Stimulated activated CD4-positive, alpha-beta T cell treated with anti-CD3 and anti-CD28 coated beads, Interleukin-4, amount 100 ng/mL, for 4 hours (primary cell): ENCODE data around the gene GLIS2.
A peak's percentile ranks its signal among the peaks of the same experiment; 100 is the strongest.
"Not testable (repeated sequence)": the region's sequence is repeated elsewhere in the genome, so short reads cannot be mapped to it uniquely, and the experiment has no call there.

Source experiments
- DNase-seq, 2 experiments: peaks; one replicate each; pipeline ENCODE4 v3.0.0-alpha.2; 2020

The GLIS2 gene

DNA sequence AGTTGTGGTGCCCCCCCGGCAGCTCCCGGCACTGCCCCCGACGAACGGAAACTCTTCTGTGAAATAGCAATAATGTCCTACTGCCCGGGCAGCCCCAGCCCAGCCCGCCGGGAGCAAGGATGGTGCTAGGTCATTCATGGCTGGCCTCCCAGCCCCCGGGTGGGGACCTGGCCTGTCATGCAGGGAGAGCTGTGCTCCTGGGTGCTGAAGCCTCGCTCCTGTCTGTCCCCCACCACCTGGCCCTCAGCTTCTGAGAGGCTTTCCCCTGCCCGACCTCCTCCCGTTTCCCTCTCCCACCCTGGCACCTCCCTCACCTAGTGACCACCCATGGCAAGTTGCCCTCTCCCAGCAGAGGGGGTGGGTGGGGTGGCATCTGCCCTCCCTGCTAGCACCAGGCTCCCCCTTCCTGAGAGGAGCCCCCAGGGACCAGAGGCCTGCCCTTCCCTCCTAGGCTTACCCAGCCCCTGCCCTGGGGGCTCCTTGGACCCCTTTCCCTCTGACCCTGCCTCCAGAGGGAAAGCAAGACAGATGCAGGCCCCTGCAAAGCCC is 21.7 kb downstream of the GLIS2 start:
- no peak for DNase-seq

DNA sequence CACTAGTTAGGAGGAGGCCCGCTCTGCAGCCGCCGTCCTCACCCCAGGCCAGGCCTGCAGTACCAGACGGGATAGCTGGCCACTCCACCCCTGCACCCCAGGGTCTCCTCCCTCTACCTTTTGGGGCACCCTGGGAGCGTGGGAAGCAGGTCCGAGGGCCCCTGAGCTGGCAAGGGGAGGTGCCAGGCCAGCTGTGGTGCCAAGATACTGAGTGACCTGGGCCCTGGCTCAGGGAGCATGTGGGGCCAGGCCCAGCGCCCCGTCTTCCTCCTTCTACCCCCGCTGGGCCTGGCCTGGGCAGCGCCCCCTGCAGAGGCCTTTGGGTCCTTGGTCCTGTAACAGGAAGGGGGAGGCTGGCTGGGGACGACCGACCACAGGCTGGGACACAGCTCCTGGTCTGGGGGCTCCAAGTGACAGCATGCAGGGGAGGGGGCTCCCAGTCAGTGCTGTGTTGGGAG is 22.3 kb downstream of the GLIS2 start:
- no peak for DNase-seq

DNA sequence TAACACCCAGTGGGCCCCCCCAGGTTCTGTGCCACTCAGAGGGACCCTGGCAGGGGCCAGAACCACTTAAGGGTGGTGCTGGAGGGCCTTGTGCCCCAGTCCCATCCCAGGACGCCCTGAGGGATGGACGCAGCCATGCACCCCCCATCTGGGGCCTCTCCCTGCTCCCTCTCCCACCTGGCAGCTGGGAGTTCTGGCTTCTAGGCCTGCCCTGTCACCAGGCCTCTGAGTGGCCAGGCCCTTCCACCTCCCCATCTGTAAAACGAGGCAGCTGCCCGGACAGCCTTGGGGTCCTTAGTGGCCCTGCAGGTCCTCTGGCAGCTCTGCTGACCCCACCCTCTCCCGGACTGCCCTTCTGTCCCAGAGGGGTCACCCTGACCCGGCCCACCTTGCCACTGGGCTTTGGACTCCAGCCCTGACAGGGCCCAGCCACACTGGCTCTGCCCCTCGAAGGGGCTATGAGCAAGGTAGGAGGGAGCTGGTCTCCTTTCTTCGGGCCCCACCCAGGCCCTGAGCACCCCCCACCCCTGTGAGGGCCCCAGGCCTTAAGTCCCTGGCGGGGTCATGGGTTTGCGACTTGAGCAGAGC is 22.9 kb downstream of the GLIS2 start:
- no peak for DNase-seq

DNA sequence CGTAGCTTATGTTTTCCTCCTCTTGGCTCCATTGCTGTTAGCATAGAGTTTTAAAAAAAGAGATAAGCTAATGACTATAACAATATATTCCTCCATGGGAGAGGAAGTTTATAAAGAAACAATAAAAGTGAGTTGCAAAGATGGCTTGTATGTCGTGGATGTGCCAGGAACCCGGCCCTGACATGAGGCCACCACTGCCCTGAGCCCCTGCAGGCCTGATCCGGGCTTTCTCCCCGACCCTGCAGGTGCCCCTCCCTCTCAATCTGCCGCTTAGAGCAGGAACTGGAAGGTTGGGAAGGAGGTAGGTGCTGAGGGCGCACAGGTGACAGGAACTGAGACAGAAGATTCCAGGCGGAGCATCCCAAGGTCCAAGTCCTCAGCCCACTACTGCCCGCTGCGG is 23.6 kb downstream of the GLIS2 start:
- no peak for DNase-seq

DNA sequence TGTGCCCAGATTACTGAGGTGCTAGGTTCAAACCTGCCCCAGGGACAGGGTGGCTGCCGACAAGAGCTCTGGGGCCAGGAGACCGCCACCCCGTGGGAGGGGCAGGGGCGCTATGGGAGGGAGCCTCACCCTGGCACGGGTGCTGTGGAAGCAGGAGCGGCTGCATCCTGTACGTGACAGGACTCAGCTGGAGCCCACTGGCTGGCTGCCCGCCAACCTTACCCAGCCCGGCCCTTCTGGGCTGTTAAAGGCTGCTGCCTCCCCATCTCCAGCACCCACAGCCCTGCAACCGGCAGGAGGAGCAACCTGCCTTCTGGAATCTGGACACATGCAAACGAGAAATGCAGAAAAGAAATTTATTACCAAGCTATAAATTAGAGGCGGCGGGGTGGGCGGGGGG is 24.0 kb downstream of the GLIS2 start:
- DNase-seq: no peak

DNA sequence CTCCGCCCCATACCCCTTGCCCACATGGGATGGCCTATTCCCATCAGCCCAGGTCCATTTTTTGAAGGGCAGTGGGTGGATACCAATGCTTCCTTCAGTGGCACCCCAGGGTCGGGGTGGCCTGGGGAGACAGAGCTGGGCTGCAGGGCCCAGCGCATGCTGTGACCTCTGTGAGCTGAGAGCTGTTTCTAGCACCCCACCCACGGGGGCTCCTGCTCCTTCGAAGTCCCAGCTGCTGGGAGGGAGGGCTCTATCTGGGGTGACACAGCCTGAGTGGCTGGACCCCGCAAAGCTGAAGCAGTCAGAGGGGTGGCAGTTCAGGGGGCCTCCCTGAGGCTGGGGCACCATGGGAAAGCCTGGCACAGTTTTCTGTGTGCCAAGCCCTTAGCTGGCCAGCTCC is 24.6 kb downstream of the GLIS2 start:
- no peak for DNase-seq

DNA sequence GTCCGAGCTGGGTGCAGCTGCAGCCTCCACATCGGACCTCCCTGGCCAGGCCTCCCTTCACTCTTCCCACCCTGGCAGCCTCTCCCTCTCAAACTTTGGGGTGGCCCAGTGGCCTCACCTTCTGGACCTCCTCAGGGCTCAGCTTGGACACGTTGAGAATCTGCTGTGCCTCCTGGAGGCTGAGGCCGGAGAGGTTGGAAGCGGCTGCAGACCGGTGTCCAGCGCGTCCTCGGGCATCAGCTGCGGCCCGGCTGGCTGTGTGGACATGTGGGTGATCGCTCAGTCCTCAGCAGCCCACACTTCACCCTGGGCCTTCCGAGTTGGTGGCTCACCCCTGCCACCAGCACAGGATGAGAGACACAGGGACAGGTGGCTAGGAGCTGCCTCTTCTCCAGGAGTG is 25.4 kb downstream of the GLIS2 start:
- DNase-seq: no peak

DNA sequence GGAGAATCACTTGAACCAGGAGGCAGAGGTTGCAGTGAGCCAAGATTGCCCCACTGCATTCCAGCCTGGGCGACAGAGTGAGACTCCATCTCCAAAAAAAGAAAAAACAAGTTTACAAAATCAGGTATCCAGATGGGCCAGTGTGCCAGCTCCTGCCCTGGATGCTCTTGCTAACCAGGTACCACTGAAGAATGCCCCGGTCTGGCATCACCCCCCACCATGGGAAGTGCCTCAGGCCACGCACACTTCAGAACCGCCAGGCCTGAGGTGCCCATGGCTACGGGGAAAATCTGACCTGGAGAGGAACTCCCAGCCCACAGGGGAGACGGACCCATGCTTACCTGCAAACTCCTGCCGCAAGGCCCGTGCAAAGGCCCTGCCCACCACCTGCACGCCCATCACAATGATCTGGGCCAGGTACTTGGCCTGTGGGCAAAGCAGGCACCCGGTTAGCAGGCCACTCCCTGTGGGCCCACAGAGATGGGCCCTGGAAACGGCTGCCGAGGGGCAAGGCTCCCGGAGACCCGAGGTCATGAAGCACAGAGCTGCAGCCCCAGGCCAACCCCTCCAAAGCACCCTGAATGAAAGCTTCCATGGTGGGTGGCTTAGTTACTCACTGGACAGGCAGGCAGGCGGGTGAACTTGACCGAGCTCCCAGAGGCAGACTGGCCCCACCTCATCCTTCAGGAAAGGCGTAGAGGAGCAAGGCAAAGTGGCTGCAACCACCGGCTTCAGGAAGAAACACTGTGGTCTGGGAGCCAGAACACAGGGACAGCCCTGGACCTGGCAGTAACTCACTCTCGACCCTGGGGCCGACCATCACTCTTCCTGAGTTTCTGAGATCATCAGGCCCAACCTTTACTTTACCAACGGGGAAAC is 27.2 kb downstream of the GLIS2 start:
- DNase-seq: no peak

DNA sequence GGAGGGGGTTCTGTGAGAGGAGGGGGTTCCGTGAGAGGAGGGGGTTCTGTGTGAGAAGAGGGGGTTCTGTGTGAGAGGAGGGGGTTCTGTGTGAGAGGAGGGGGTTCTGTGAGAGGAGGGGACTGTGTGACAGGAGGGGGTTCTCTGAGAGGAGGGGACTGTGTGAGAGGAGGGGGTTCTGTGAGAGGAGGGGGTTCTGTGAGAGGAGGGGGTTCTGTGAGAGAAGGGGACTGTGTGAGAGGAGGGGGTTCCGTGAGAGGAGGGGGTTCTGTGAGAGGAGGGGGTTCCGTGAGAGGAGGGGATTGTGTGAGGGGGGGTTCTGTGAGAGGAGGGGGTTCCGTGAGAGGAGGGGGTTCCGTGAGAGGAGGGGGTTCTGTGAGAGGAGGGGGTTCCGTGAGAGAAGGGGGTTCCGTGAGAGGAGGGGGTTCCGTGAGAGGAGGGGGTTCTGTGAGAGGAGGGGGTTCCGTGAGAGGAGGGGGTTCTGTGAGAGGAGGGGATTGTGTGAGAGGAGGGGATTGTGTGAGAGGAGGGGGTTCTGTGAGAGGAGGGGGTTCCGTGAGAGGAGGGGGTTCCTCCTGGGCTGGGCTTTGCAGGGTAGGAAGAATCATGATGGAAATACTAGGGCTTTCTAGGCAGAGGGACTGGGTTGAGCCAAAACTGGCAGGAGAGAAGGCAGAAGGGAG is 28.6 kb downstream of the GLIS2 start:
- not testable (repeated sequence) for DNase-seq

DNA sequence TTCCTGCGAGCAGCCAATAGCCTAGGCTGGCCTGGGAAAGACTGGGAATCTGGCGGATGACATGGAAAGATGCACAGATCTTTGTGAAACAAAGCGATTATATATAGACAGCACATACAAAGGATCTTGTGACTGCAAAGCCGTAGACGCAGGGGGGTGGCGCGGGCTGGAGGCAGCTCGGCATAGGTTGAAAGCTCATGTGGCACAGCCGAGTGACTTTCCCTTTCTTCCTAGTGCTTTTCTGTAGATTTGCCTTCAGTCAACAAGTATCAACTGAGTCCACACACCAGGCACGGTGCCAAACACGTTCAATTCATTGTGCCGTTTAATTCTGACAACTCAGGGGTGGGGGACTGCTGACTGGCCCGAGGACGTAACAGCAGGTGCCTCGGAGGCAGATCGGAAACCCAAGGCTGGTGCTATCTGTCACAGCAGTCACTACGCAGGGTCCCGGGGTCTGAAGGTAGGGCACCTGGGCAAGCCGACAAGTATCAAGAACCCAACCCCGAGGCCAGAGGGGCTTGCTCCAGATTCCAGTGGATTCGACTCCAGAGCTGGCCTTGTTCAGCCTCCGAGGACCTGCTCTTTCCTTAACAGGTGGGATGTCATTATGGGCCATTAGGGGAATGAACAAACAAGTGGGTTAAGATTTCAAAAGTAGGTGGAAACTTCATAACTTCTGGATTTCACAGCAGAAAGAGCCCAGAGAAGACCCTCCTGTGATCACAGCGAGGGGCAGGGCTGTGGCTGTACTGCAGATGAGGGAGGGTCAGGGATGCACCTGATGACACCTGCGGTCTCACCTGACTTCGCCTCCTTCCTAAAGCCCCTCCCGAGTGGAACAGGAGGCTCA is 29.3 kb downstream of the GLIS2 start:
- DNase-seq: no peak

DNA sequence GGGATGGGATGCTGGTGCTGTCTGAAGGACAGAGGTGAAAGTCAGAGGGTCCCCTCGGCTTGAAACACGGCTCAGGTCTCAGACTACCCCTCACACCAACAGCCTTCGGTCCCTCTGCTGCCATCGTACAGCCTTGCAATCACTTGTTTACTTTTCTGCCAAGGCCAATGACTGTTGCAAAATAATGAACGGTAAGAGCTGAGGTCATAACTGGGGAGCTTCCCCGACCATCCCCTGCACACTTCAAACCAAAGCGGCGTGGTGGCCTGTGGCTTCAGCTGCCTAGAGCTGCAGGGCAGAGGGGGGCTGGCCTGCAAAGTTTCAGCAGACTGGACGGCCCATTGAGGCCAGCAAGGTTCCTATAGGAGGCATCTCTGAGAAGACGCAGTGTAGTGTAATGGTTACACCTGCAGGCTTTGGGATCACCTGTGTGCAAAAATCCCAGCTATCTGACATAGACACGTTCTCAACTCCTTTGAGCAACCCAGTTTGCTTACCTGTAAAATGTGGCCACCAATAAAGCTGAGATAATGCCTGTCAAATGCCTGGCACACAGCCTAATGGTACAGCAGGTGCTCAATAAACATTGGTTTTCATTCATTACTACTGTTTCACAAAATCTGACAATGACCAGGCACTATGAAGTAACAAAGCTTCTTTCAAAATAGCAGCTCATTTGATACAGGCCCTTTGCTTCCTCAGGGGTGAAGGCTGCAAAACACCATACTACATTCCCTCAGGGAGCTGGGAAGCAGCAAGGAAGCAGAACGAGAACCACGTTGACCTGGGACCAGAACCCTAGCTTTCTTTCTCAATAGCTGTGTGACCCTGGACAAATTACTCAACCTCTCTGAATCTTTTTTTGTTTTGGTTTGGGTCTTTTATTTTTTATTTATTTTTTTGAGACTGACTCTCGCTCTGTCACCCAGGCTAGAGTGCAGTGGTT is 30.2 kb downstream of the GLIS2 start:
- no peak for DNase-seq

DNA sequence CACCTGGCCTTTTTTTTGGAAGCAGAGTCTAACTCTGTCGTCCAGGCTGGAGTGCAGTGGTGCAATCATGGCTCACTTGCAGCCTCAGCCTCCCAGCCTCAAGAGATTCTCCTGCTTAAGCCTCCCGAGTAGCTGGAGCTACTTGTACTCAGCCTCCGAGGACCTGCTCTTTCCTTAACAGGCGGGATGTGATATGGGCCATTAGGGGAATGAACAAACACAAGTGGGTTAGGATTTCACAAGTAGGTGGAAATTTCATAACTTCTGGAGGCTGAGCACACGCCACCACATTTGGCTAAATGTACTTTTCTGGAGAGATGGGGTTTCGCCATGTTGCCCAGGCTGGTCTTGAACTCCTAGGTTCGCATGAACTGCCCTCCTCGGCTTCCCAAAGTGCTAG is 31.1 kb downstream of the GLIS2 start:
- DNase-seq: no peak

DNA sequence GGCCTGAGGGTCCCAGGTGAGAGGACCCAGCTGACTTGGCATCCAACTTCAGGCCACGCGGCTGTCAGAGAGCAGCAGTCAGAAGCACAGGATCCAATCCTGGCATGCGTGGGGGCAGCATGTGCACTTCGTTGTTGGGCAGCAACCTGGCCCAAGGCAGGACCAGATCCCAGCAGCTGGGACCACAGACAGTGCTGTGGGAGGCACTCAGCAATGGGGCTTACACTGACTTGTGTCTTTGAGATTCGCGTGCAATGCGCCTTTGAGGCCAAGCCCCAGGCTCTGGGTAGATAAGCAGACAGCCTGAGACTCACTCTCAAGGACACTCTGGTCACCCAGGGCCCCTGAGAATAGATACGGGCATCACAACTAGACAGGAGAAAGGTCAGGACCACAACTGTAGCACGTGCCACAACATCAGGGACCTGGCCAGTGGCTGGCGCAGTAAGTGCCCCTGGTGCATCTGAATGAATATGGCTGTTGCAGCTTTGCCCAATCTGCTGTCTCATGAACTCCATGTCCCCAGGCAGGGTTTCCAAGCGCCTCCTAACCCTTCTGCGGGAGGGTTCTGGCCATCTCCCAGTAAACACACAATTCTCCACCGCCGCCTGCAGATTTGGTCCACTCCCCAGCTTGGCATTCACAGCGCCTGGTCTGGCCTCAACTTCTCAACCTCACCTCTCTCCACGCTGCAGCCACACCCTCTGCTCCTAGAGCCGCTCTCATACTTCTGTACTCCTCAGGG is 32.1 kb downstream of the GLIS2 start:
- no peak for DNase-seq

DNA sequence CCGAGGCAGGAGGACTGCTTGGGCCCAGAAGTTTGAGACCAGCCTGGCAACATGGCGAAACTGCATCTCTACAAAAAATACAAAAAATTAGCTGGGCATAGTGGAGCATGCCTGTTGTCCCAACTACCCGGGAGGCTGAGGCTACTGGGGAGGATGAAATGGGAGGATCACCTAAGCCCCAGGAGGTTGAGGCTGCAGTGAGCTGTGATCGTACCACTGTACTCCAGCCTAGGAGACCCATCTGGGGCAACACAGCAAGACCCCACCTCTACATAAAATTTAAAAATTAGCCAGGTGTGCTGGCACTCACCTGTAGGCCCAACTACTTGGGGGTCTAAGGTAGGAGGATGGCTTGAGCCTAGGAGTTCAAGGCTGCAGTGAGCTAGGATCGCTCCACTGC is 33.5 kb downstream of the GLIS2 start:
- no peak for DNase-seq

DNA sequence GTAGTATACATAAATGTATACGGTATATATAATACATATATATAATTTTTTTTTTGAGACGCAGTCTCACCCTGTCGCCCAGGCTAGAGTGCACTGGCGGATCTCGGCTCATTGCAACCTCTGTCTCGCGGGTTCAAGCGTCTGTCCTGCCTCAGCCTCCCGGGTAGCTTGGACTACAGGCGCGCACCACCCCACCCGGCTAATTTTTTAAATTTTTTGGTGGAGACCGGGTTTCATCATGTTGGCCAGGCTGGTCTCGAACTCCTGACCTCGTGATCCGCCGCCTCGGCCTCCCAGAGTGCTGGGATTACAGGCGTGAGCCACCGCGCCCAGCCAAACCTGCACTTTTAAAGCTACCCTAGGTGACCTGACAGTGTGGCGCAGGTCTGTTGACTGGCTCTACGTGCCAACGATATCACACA is 34.5 kb downstream of the GLIS2 start:
- DNase-seq: no peak

DNA sequence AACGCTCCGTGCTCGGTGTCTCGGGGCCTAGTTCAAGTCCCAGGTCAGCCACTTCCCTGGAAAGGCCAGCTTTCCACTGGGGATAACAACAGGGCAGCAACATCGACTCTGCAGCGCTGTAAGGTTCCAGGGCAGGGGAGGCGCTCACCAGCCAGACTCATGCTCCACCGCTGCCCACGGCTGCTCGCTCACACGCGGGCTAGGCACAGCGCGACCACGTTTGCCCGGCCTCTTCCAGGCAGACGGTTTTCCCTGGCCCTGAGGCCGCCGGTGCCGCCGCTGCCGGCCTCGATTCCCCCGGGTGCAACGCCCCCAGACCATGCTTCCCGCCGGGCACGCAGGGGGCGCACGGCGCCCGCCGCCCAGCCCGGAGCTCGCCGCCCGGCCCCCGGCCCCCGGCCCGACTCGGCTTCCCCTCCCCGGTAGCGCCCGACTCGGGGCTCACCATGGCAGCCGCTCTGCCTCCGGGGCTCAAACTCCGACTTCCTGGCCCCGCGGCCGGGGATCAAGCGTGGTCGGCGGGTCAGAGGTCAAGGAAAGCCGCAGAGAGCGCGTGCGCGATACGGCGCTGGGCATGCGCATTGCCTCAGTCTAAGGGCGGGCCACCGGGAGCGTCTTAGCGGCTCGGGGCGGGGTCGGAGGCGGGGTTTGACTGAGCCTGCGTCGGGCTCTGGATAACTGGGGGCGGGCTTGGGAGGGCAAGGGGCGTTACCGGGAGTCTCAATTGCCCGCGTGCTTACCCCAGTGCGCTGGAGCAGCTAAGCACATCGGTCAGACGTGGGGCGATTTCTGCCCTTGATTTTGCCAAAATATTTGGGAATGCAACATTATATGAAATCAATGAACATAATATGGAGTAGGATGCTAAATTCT is 35.2 kb downstream of the GLIS2 start, which contains the start of gene PAM16:
PAM16 (minus strand) TSS at position 535 of the 873 bp plus-strand sequence; CDS start at position 448, 87 bp downstream.
- DNase-seq: peak; percentile 97 to 99

DNA sequence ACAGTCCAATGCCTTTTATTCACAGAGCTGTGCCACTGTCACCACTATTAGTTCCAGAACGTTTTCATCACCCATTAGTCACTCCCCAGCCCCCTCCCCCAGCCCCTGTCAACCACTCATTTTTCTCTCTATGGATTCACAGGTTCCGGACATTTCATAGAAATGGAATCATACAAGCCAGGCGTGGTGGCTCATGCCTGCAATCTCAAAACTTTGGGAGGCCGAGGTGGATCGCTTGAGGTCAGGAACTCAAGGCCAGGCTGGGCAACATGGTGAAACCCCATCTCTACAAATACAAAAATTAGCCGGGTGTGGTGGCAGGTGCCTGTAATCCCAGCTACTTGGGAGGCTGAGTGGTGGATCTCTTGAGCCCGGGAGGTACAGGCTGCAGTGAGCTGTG is 36.0 kb downstream of the GLIS2 start:
- DNase-seq: no peak

DNA sequence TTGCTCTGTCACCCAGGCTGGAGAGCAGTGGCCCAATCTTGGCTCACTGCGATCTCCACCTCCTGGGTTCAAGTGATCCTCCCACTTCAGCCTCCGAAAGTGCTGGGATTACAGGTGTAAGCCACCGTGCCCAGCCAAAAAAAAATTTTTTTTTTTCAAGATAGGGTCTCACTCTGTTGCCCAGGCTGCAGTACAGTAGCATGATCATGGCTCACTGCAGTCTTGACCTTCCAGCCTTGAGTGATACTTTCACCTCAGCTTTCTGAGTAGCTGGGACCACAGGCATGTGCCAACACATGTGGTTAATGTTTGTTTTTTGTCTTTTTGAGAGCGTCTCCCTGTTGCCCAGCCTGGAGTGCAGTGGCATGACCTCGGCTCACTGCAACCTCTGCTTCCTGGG is 37.0 kb downstream of the GLIS2 start:
- DNase-seq: no peak

DNA sequence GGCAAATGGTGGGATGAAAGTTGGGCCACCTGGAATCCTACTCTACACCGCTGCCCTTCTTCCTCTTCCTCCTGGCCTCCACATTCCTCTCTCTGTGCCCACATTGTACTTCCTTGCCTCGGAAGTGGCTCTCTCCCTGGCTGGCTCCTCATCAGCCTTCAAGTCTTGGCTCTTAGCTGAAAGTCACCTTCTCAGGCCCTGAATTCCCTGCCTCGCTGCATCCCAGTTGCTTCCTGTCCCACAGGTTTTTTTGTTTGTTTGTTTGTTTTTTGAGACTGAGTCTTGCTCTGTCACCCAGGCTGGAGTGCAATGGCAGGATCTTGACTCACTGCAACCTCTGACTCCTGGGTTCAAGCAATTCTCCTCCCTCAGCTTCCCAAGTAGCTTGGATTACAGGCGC is 37.8 kb downstream of the GLIS2 start:
- no peak for DNase-seq
